Testis (tissue), 2 donors: ENCODE measurements around the gene MRNIP.

Experiments used
- CTCF ChIP-seq, 3 experiments: fragments of 450-650 bp in 2 of 3; fragments of 200-600 bp in 1 of 3; sonication (generic) in 1 of 3; IDR thresholded peaks; one replicate each; pipeline ENCODE4 v1.5.1; 2016 to 2019; ENCODE audit warnings: antibody characterized with exemption in 3 of 3, mild to moderate bottlenecking in 2 of 3, moderate library complexity in 1 of 3
- POLR2A ChIP-seq: fragments of 450-650 bp; IDR thresholded peaks from one replicate; pipeline ENCODE4 v1.6.1; 2017; ENCODE audit warnings: antibody characterized with exemption, mild to moderate bottlenecking, moderate library complexity

- TF ChIP-seq CTCF (IDR thresholded peaks at IDR 0.05) (no peak), POLR2A (no peak)
These were observed 29.2 kb upstream of the MRNIP start for GRCh38 chr5:179887802-179888201.
